ENCODE measurements around the gene FLT3.

- TF ChIP-seq CTCF (IDR thresholded peaks at IDR 0.05; ENCODE audit: low read depth, low read length) (no peak), POLR2A (IDR thresholded peaks at IDR 0.05; ENCODE audit: extremely low read depth, insufficient read length) (no peak), MAX (IDR thresholded peaks at IDR 0.05; ENCODE audit: low read depth, low read length) (no peak)
These were observed 57.2 kb downstream of the FLT3 start for GRCh38 chr13:28043224-28043623.
